Lung (tissue), 12 donors: Measurements from ENCODE around the gene TIGD3. TPM values are rescaled to one million over a fixed set of nuclear protein-coding genes. Genes with fewer than 3 reads are reported as not detected.

Source experiments
- ATAC-seq: fragments of 200-7000 bp; cut with Tn5 transposase; one replicate; pipeline ENCODE4 v1.9.1; 2020; ENCODE audit warnings: moderate number of reproducible peaks; ENCODE audit not compliant: insufficient read depth, low FRiP score
- DNase-seq, 3 donors: peaks; one replicate each; pipeline ENCODE4 v3.0.0-alpha.2; 2013 to 2017
- H3K27ac ChIP-seq, 2 donors: one replicate each; pipeline ENCODE4 v1.5.1; 2013; ENCODE audit warnings: mild to moderate bottlenecking in 2 of 2, moderate library complexity in 2 of 2, control low read depth in 1 of 2, inconsistent platforms in 1 of 2, low read depth in 1 of 2, low read length in 1 of 2
- H3K27me3 ChIP-seq, 3 donors: one replicate each; pipeline ENCODE4 v1.5.1; 2013; ENCODE audit warnings: low read length in 2 of 3; ENCODE audit not compliant: control insufficient read depth in 3 of 3, insufficient read depth in 3 of 3
- H3K36me3 ChIP-seq, 4 donors: one replicate each; pipeline ENCODE4 v1.5.1; 2013; ENCODE audit warnings: low read length in 4 of 4, mild to moderate bottlenecking in 1 of 4, moderate library complexity in 1 of 4; ENCODE audit not compliant: control insufficient read depth in 4 of 4, insufficient read depth in 4 of 4
- H3K4me1 ChIP-seq, 5 donors: one replicate each; pipeline ENCODE4 v1.5.1; 2013; ENCODE audit warnings: low read length in 5 of 5, mild to moderate bottlenecking in 2 of 5, moderate library complexity in 1 of 5; ENCODE audit not compliant: control insufficient read depth in 5 of 5, insufficient read depth in 5 of 5
- H3K4me3 ChIP-seq: one replicate; pipeline ENCODE4 v1.5.1; 2013; ENCODE audit warnings: mild to moderate bottlenecking, control low read depth, moderate library complexity
- H3K9ac ChIP-seq, 2 donors: one replicate each; pipeline ENCODE4 v1.5.1; 2013; ENCODE audit warnings: low read length in 2 of 2, control low read depth in 1 of 2; ENCODE audit not compliant: insufficient read depth in 1 of 2
- H3K9me3 ChIP-seq, 4 donors: one replicate each; pipeline ENCODE4 v1.5.1; 2013; ENCODE audit warnings: low read length in 3 of 4, mild to moderate bottlenecking in 1 of 4, moderate library complexity in 1 of 4; ENCODE audit not compliant: control insufficient read depth in 4 of 4, insufficient read depth in 3 of 4
- CTCF ChIP-seq: IDR thresholded peaks from 2 replicates; pipeline ENCODE4 v1.5.1; 2012; ENCODE audit warnings: mild to moderate bottlenecking; ENCODE audit errors: control extremely low read depth, extremely low read depth
- WGBS, 2 donors: extraction: QIAGEN DNeasy Blood & Tissue Kit; methylation state at CpG; one replicate each; pipeline ENCODE4 v1.1.7; 2013; 5-methylcytosine and 5-hydroxymethylcytosine counted together
- polyA plus RNA-seq, 2 donors: library from polyadenylated mRNA; stranded (reverse); fragments of 200-250 nt; gene quantifications; one replicate each; pipeline ENCODE4 v1.2.1, GENCODE V29; 2013
- total RNA-seq, 2 donors: library from RNA; depleted of rRNA in 1 of 2; stranded (reverse); fragments of >200 nt in 1 of 2; gene quantifications; one replicate each; pipeline ENCODE4 v1.2.1, GENCODE V29; 2014 to 2021
- donor health status: control.
- donor health status: control.
- donor health status: Bipolar disorder and iron deficiency.
- donor health status: healthy.
- donor health status: DM: yes; HTN: yes; CAD: no.

TIGD3 gene
- total and polyA plus RNA-seq, 4 donors, result 0.21 to 0.27 (median 0.24) TPM; not detected in 1

GRCh38 chr11:65388731-65389130 is 34.2 kb downstream of the TIGD3 start:
- no peaks in the 10 kb centered on the region for H3K9me3 ChIP-seq
- WGBS, 2 donors, result 93 to 97% methylated on average over 4 of the region's 4 CpGs
- no peak for TF ChIP-seq CTCF
- no peaks in the 10 kb centered on the region for H3K27me3 ChIP-seq
- no peak overlapping the region for H3K27ac ChIP-seq
- ATAC-seq (no peak), DNase-seq (no peak)
- peaks cover 0 to 28% (median 0%) of the 10 kb centered on the region in 4 donors for H3K36me3 ChIP-seq
- H3K9ac ChIP-seq, result no peak overlapping the region
- H3K4me3 ChIP-seq, result no peak overlapping the region
- H3K4me1 ChIP-seq, result peaks cover 0 to 31% (median 26%) of the 10 kb centered on the region in 5 donors

DNA sequence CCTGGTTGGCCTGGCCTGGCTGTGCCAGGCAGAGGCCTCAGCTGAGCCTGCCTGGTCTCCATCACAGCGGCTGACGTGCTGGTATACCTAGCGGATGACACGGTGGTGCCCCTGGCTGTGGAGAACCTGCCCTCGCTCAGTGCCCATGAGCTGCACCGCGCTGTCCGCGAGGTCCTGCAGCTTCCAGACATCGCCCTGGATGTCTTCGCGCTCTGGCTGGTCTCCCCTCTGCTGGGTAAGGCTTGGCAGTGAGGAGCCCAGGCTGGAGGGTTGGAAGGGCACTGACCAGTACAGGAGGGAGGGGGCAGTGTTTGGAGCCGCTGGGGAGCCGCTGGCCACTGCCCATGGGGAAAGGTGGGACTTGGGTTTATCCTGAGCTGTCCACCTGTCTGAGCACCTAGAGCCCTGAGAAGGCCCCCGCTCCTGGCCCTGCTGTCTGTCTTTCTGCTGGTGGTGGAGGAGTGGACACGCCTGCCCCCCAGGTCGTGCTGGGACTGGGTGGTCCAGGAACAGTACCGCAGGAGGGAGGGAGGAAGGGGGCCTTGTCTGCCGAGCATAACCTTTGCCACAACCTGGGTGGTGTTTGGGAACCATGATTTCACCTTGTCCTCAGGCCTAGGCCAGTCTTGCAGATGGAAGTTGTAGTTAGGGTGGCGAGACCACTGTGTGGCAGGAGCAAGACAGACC is 34.9 kb downstream of the TIGD3 start:
- H3K36me3 ChIP-seq, result peaks cover 0 to 34% (median under 1%) of the 10 kb centered on the region in 4 donors
- peak overlapping the region in 1 of 2 donors; percentile 77 for H3K27ac ChIP-seq
- no peak for DNase-seq

GRCh38 chr11:65390099-65390941 is 35.8 kb downstream of the TIGD3 start:
- H3K9me3 ChIP-seq, result no peaks in the 10 kb centered on the region
- peaks cover 0 to 38% (median 2%) of the 10 kb centered on the region in 4 donors for H3K36me3 ChIP-seq
- H3K4me3 ChIP-seq, result no peak overlapping the region
- peaks cover 0 to 29% (median 26%) of the 10 kb centered on the region in 5 donors for H3K4me1 ChIP-seq
- DNase-seq (peak; percentile 26 to 47 (median 38)), ATAC-seq (no peak)
- no peaks in the 10 kb centered on the region for H3K27me3 ChIP-seq
- peak overlapping the region; percentile 38 to 78 for H3K27ac ChIP-seq
- no peak for TF ChIP-seq CTCF
- no peak overlapping the region for H3K9ac ChIP-seq
- 51 to 65% methylated on average over 21 of the region's 21 CpGs for WGBS, 2 donors

More for the DNA sequence above, 34.9 kb downstream of the TIGD3 start:
- Histone ChIP-seq H3K9me3 (no peaks in the 10 kb centered on the region), H3K9ac (no peak overlapping the region), H3K4me1 (peaks cover 0 to 29% (median 26%) of the 10 kb centered on the region in 5 donors), H3K4me3 (no peak overlapping the region), H3K27me3 (no peaks in the 10 kb centered on the region)
- 87 to 88% methylated on average over 20 of the region's 20 CpGs for WGBS, 2 donors
- no peak for TF ChIP-seq CTCF
- no peak for ATAC-seq
